Spinal cord (tissue), 4 donors: Measurements from ENCODE around the gene HPGDS. TPM values are rescaled to one million over a fixed set of nuclear protein-coding genes. Genes with fewer than 3 reads are reported as not detected.

Source experiments
- polyA plus RNA-seq, 2 donors: library from polyadenylated mRNA; unstranded; fragments of 120-200 nt; gene quantifications; one replicate each; pipeline ENCODE4 v1.2.1, GENCODE V29; 2013; ENCODE audit not compliant: insufficient read length in 2 of 2
- total RNA-seq, 2 donors: library from RNA; depleted of rRNA in 1 of 2; stranded (reverse); fragments of 120-200 nt in 1 of 2; fragments of >200 nt in 1 of 2; gene quantifications; one replicate each; pipeline versions ENCODE4 v1.2.3 to v1.2.4, GENCODE V29; 2013 to 2014

HPGDS gene
- total and polyA plus RNA-seq, 4 donors = 6.9 to 9.2 (median 7.0) TPM

Other genes with a start within 250 kb of the HPGDS start
- gene SMARCAD1, start 135.0 kb downstream of the HPGDS start, total RNA-seq = 10 to 100 TPM; 50.5 to 73.4 TPM
- 10 to 100 TPM; 36.5 to 47.0 TPM for gene SMARCAD1, start 135.0 kb downstream of the HPGDS start, polyA plus RNA-seq
- 100 to 1,000 TPM in 1 of 2 donors, 10 to 100 TPM in 1; 69.5 to 102 TPM for gene PDLIM5, start 109.1 kb upstream of the HPGDS start, total RNA-seq
- 10 to 100 TPM; 43.7 to 74.5 TPM for gene PDLIM5, start 109.1 kb upstream of the HPGDS start, polyA plus RNA-seq